Measurements from ENCODE around the gene IL31. TPM values are rescaled to one million over a fixed set of nuclear protein-coding genes. Genes with fewer than 3 reads are reported as not detected.

IL31 gene
- total RNA-seq, 2 donors from 2014 or later: 0.87 TPM; not detected in 1

- H3K9me3 Mint-ChIP-seq: no peaks in the 10 kb centered on the region
- DNase-seq (ENCODE audit: low spot score in 2 of 2) (no peak), ATAC-seq (no peak)
- no peaks in the 10 kb centered on the region for H3K36me3 Mint-ChIP-seq
- H3K27ac Mint-ChIP-seq: peak overlapping the region; percentile 6 to 38
Observed at GRCh38 chr12:122126342-122126635, 47.7 kb downstream of the IL31 start.

DNA sequence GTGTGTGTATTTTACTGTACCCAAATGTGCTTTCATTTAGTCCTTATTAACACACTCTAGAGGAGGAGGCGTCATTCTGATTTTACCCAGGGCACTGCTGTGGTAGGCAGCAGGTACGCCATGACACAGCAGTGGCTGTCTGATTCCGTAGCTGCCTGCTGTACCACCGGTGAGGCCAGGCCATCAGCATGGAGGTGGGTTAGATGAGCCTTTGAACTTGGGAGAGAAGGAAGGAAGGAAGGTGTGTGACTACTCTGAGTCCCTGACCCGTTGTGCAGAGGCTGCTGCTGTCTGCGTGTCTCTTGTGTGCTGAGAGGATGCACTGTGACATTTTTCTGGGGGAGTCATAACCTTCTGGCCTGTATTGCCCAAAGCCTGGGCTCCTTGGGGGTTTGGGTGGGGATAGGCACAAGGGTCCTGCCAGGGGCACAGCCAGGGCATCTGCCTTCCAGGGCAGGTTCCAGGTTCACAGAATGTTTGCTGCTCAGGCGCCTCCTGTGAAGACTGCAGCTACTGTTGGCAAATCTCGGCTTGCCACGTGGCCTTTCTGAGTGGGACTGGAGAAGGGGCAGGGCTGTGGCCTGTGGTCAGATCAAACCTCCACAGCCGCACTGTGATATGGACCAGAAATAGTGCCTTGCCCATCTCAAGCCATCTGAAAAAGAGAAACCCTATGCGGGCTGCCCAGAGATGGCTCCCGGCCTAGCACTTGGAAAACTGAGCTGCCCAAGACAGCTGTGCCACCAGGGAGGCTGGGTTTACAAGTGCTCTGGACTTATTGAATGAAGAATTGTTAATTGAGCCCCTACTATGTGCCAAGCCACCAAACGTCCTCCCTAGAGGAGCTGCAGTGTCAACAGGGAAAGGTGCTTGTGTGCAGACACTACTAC is 48.3 kb downstream of the IL31 start:
- ATAC-seq: no peak
- peak overlapping the region; percentile 6 to 38 for H3K27ac Mint-ChIP-seq
- no peak for DNase-seq (ENCODE audit: low spot score in 2 of 2)
- H3K9me3 Mint-ChIP-seq: no peaks in the 10 kb centered on the region
- H3K36me3 Mint-ChIP-seq: no peaks in the 10 kb centered on the region

- Mint-ChIP-seq H3K36me3 (no peaks in the 10 kb centered on the region), H3K9me3 (no peaks in the 10 kb centered on the region), H3K27ac (peak overlapping the region in 1 of 2 donors; percentile 36)
- DNase-seq (ENCODE audit: low spot score in 2 of 2) (no peak), ATAC-seq (no peak)
Observed at GRCh38 chr12:122124370-122124769, 49.7 kb downstream of the IL31 start.

DNA sequence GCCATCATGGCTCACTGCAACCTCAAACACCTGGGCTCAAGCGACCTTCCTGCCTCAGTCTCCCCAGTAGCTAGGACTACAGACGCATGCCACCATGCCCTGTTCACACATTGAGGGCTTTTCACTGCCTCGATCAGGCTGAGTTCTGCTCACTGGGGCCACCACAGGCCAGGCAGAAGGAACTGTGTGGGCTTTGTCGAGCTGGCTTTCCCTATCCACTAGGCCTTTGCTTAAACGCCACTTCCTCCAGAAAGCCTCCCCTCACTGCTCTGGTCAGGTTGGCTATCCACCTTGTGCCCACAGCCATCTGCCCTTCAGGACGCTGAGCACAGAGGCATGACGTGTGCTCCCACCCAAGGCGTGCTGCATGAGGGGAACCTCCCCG is 50.3 kb downstream of the IL31 start:
- peak overlapping the region in 1 of 2 donors; percentile 33 for H3K27ac Mint-ChIP-seq
- no peak for ATAC-seq

GRCh38 chr12:122123051-122123760 is 50.8 kb downstream of the IL31 start:
- DNase-seq (ENCODE audit: low spot score in 2 of 2) (peak; percentile 65 to 83), ATAC-seq (peak; percentile 68 to 88)
- H3K9me3 Mint-ChIP-seq: no peaks in the 10 kb centered on the region
- peak overlapping the region; percentile 8 to 33 for H3K27ac Mint-ChIP-seq
- H3K36me3 Mint-ChIP-seq: no peaks in the 10 kb centered on the region

More for the DNA sequence above, 50.3 kb downstream of the IL31 start:
- no peaks in the 10 kb centered on the region for H3K36me3 Mint-ChIP-seq
- H3K9me3 Mint-ChIP-seq: no peaks in the 10 kb centered on the region
- DNase-seq (ENCODE audit: low spot score in 2 of 2): no peak

Other genes with a start within 250 kb of the IL31 start
- gene BCL7A, start 152.3 kb downstream of the IL31 start, total RNA-seq: 1 to 10 TPM; 3.3 to 5.8 TPM
- 10 to 100 TPM; 34.9 to 36.0 TPM for gene MLXIP, start 95.5 kb downstream of the IL31 start, total RNA-seq
- gene LRRC43, start 8.9 kb upstream of the IL31 start, total RNA-seq: under 1 TPM; 0.36 to 0.47 TPM
- 1 to 10 TPM in 1 of 2 donors, not detected in 1; 5.5 TPM for gene B3GNT4, start 29.5 kb upstream of the IL31 start, total RNA-seq
- 10 to 100 TPM; 50.0 to 63.8 TPM for gene DIABLO, start 51.8 kb upstream of the IL31 start, total RNA-seq
- gene VPS33A, start 92.3 kb upstream of the IL31 start, total RNA-seq: 10 to 100 TPM; 23.9 to 24.2 TPM
- 10 to 100 TPM; 40.7 to 69.0 TPM for gene CLIP1, start 248.4 kb upstream of the IL31 start, total RNA-seq

All from activated naive CD4-positive, alpha-beta T cell treated with anti-CD3 and anti-CD28 coated beads, Interleukin-2, amount 50 U/mL, for 72 hours (primary cell).